ENCODE measurements around the gene NR3C2. TPM values are rescaled to one million over a fixed set of nuclear protein-coding genes. Genes with fewer than 3 reads are reported as not detected.

NR3C2 gene
- total RNA-seq, 2 experiments from 2014 or later = 3.1 to 3.3 TPM

- ChIA-PET CTCF (no interaction called here), POLR2A (no interaction called here)
Measured at GRCh38 chr4:148068065-148068911, 373.9 kb downstream of the NR3C2 start.

GRCh38 chr4:148067301-148067916 is 374.8 kb downstream of the NR3C2 start:
- POLR2A ChIA-PET = no interaction called here

GRCh38 chr4:148065075-148065474 is 377.1 kb downstream of the NR3C2 start:
- CTCF ChIA-PET = no interaction called here
- POLR2A ChIA-PET = no interaction called here

More at GRCh38 chr4:148067301-148067916, 374.8 kb downstream of the NR3C2 start:
- CTCF ChIA-PET = no interaction called here

GRCh38 chr4:148064451-148064850 is 377.8 kb downstream of the NR3C2 start:
- ChIA-PET CTCF (interaction anchor here (0.9 kb wide), 1 partner anchor 30 kb away, joined by 3 read pairs; no protein-coding TSS in a partner anchor), POLR2A (no interaction called here)

GRCh38 chr4:148062301-148062950 is 379.8 kb downstream of the NR3C2 start:
- CTCF ChIA-PET = no interaction called here
- POLR2A ChIA-PET = interaction anchor here (0.6 kb wide), 1 partner anchor 381 kb away, joined by 11 read pairs; no protein-coding TSS in a partner anchor

- ChIA-PET POLR2A (no interaction called here), CTCF (no interaction called here)
Measured at GRCh38 chr4:148061795-148062194, 380.4 kb downstream of the NR3C2 start.

- CTCF ChIA-PET = no interaction called here
- POLR2A ChIA-PET = no interaction called here
Measured at GRCh38 chr4:148061141-148061481, 381.1 kb downstream of the NR3C2 start.

- CTCF ChIA-PET = interaction anchor here (0.8 kb wide), 1 partner anchor 19 kb away, joined by 3 read pairs; no protein-coding TSS in a partner anchor
- POLR2A ChIA-PET = no interaction called here
Measured at GRCh38 chr4:148060264-148061140, 381.7 kb downstream of the NR3C2 start.

- POLR2A ChIA-PET = no interaction called here
Measured at GRCh38 chr4:148059617-148060180, 382.5 kb downstream of the NR3C2 start.

GRCh38 chr4:148057984-148058859 is 384.0 kb downstream of the NR3C2 start:
- CTCF ChIA-PET = no interaction called here
- POLR2A ChIA-PET = no interaction called here

More at GRCh38 chr4:148059617-148060180, 382.5 kb downstream of the NR3C2 start:
- CTCF ChIA-PET = interaction anchor here (0.8 kb wide), 1 partner anchor 19 kb away, joined by 3 read pairs; no protein-coding TSS in a partner anchor

- ChIA-PET POLR2A (interaction anchor here (1.5 kb wide), 1 partner anchor 385 kb away, joined by 15 read pairs; the partner anchor contains the start of gene NR3C2), CTCF (interaction anchor here (1.4 kb wide), 1 partner anchor 385 kb away, joined by 4 read pairs; the partner anchor contains the start of gene NR3C2)
Measured at GRCh38 chr4:148057516-148057915, 384.7 kb downstream of the NR3C2 start.

GRCh38 chr4:148056879-148057278 is 385.3 kb downstream of the NR3C2 start:
- ChIA-PET CTCF (interaction anchor here (1.4 kb wide), 1 partner anchor 385 kb away, joined by 4 read pairs; the partner anchor contains the start of gene NR3C2), POLR2A (interaction anchor here (1.5 kb wide), 1 partner anchor 386 kb away, joined by 15 read pairs; the partner anchor contains the start of gene NR3C2)

GRCh38 chr4:148055844-148056243 is 386.4 kb downstream of the NR3C2 start:
- ChIA-PET CTCF (interaction anchor here (1.4 kb wide), 1 partner anchor 386 kb away, joined by 4 read pairs; the partner anchor contains the start of gene NR3C2), POLR2A (no interaction called here)

GRCh38 chr4:148054275-148054674 is 387.9 kb downstream of the NR3C2 start:
- CTCF ChIA-PET = no interaction called here

GRCh38 chr4:148053298-148054003 is 388.8 kb downstream of the NR3C2 start:
- POLR2A ChIA-PET = no interaction called here
- CTCF ChIA-PET = no interaction called here

More at GRCh38 chr4:148054275-148054674, 387.9 kb downstream of the NR3C2 start:
- POLR2A ChIA-PET = no interaction called here

- ChIA-PET POLR2A (interaction anchor here (0.6 kb wide), 1 partner anchor 435 kb away, joined by 3 read pairs; the partner anchor contains the start of gene TMEM184C), CTCF (interaction anchor here (0.7 kb wide), 1 partner anchor 106 kb away, joined by 4 read pairs; no protein-coding TSS in a partner anchor)
Measured at GRCh38 chr4:148052448-148052847, 389.8 kb downstream of the NR3C2 start.

- ChIA-PET POLR2A (no interaction called here), CTCF (no interaction called here)
Measured at GRCh38 chr4:148051403-148051802, 390.8 kb downstream of the NR3C2 start.
